SK-N-MC (cell line): ENCODE results near the gene SEMA6D.

Experiments used
- DNase-seq: peaks from one replicate; pipeline ENCODE4 v3.0.0-alpha.2; 2011; ENCODE audit warnings: low read depth, low spot score
- H3K27ac ChIP-seq: fragments of 200-600 bp; sonication (generic); 2 replicates; pipeline ENCODE4 v1.5.1; 2016; ENCODE audit warnings: mixed run types
- H3K36me3 ChIP-seq: fragments of 200-600 bp; sonication (generic); 2 replicates; pipeline ENCODE4 v1.6.1; 2017; ENCODE audit warnings: antibody characterized with exemption, low read length, mixed read lengths; ENCODE audit not compliant: insufficient read depth
- H3K4me3 ChIP-seq: fragments of 200-600 bp; sonication (generic); 2 replicates; pipeline ENCODE4 v1.5.1; 2016
- H3K9ac ChIP-seq: fragments of 200-600 bp; sonication (generic); 2 replicates; pipeline ENCODE4 v1.8.0; 2017; ENCODE audit warnings: mixed run types, mixed read lengths; ENCODE audit not compliant: insufficient read length
- H3K9me3 ChIP-seq: fragments of 200-600 bp; sonication (generic); 2 replicates; pipeline ENCODE4 v1.6.1; 2017; ENCODE audit warnings: low read depth, mild to moderate bottlenecking, antibody characterized with exemption, low read length, moderate library complexity, mixed read lengths
- EZH2 ChIP-seq: fragments of 200-600 bp; sonication (generic); IDR thresholded peaks from one replicate; pipeline ENCODE4 v1.6.1; 2017; ENCODE audit warnings: antibody characterized with exemption
- FOXP2 ChIP-seq: optimal IDR thresholded peaks from 2 replicates; pipeline ENCODE3; 2011; ENCODE audit warnings: mild to moderate bottlenecking, moderate library complexity; ENCODE audit not compliant: insufficient read depth; ENCODE audit errors: extremely low read length, control extremely low read depth
- POLR2AphosphoS5 ChIP-seq: IDR thresholded peaks from 2 replicates; pipeline ENCODE4 v1.6.1; 2012; ENCODE audit warnings: mild to moderate bottlenecking, low read depth, low read length, borderline replicate concordance

Gene SEMA6D

DNA sequence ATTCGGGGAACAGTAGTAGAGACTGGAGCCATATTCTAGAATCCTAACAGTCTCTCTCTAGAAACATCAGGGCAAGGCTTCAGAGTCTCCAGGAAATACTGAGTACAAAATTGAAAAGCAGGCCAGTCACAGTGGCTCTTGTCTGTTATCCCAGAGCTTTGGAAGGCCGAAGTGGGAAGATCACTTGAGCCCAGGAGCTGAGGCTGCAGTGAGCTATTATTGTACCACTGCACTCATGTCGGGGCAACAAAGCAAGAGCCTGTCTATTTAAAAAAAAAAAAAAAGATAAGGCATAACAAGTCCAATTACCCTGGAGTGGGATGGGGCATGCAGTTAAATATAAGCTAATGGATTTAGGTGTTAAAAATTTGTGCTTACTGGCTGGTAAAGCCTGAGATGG lies 79.0 kb downstream of the SEMA6D start:
- H3K27ac ChIP-seq = no peak overlapping the region
- no peaks in the 10 kb centered on the region for H3K9me3 ChIP-seq
- no peak overlapping the region for H3K4me3 ChIP-seq
- no peak for DNase-seq
- H3K36me3 ChIP-seq = no peaks in the 10 kb centered on the region
- TF ChIP-seq FOXP2 (no peak), POLR2AphosphoS5 (no peak), EZH2 (no peak)
- no peak overlapping the region for H3K9ac ChIP-seq

DNA sequence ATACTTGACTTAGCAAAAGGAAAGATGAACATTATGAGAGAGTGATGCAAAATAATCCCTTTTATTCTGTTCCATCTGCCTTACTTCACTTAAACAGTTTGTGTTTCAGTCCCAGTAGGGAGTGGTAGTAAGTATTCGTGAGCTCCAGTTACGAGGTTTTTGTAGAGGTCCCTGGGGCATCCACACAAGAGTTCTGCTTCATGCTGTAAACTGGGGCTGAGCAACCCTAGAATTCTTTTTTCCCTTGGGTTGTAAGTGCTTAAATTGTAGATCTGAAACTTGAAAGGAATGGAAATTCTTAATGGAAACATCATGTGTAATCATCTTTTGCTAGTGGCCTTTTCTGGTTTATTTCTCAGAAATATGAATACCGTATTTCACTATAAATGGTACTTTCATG lies 79.5 kb downstream of the SEMA6D start:
- H3K27ac ChIP-seq = no peak overlapping the region
- TF ChIP-seq FOXP2 (no peak), EZH2 (no peak), POLR2AphosphoS5 (no peak)
- H3K9me3 ChIP-seq = no peaks in the 10 kb centered on the region
- no peak overlapping the region for H3K4me3 ChIP-seq
- no peak overlapping the region for H3K9ac ChIP-seq
- no peak for DNase-seq
- H3K36me3 ChIP-seq = no peaks in the 10 kb centered on the region

DNA sequence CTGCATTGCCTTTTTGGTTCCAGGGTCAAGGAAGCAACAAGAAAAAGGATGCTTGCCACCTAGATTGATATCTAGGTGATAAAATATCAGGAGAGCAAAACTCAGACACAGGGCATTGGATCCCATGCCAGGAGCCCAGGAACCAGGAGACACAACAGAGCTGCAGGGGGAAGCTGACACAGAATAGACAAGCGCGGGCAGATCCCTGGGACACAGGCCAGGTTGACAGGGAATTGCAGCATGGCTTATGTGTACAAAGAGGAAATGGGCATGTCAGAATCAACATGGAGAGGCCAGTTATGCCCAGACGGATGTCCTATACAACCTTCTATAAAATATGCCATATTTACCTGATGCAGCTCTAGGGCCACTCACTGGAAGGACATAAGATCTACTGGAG lies 84.2 kb downstream of the SEMA6D start:
- DNase-seq = no peak
- H3K27ac ChIP-seq = no peak overlapping the region
- no peak overlapping the region for H3K9ac ChIP-seq
- H3K36me3 ChIP-seq = no peaks in the 10 kb centered on the region
- no peak overlapping the region for H3K4me3 ChIP-seq
- no peaks in the 10 kb centered on the region for H3K9me3 ChIP-seq
- no peak for TF ChIP-seq EZH2
- TF ChIP-seq FOXP2 = no peak
- TF ChIP-seq POLR2AphosphoS5 = no peak

DNA sequence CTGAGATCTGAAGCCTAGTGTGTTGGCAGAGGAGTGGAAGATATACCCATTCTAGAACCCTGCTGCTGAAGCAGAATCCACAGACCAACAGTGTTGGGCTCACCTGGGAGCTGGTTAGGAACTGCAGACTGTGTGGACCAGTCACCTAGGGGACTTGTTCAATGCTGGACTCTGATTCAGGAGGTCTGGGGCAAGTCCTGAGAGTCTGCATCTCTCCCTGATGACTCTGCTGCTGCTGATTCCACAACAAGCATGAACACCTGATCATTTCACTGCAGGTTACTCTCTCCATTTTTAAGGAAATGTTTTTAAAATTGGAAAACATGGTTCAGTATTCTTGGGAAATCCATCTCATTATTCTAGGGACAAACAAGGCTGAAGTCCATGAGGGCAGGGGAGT lies 84.9 kb downstream of the SEMA6D start:
- Histone ChIP-seq H3K9me3 (no peaks in the 10 kb centered on the region), H3K4me3 (no peak overlapping the region), H3K36me3 (no peaks in the 10 kb centered on the region), H3K27ac (no peak overlapping the region), H3K9ac (no peak overlapping the region)
- TF ChIP-seq EZH2 (no peak), FOXP2 (no peak), POLR2AphosphoS5 (no peak)
- DNase-seq = no peak

DNA sequence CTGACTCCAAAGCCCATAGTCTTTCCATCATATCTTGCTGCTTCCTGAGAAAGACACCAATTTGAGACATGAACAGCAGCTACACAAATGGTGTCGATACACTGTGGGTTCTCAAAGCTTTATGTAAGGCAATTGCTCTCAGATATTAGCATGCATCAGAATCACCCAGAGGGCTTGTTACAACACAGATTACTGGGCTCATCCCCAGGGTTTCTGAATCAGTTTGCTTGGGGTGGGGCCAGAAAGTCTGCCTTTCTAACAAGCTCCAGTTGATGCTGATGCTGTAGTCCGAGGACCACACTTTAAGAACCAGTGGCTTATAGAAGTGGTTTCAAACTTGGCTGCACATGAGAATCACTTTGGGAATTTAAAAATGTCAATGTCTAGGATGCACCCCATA lies 86.5 kb downstream of the SEMA6D start:
- TF ChIP-seq POLR2AphosphoS5 (no peak), EZH2 (no peak)
- Histone ChIP-seq H3K4me3 (no peak overlapping the region), H3K9me3 (no peaks in the 10 kb centered on the region), H3K9ac (no peak overlapping the region), H3K27ac (no peak overlapping the region), H3K36me3 (no peaks in the 10 kb centered on the region)
- no peak for DNase-seq

DNA sequence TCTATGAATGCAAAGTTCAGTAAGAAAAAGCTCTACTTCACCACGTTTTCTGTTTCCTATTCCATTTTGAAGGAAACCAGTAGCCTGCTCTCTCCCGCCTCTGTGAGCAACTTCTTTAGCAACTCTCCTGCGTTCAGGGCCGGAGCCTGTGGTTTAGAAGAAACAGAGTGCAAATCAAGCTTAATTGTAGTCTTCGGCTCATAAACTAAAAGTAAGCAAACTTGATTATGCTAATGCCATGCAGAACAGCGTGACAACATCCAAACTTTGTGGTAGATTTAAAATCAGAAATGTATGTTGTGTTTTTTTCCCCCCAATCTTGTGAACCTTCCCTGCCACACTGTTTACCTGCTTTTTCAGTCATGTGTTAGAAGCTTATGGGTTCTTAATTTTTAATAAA lies 87.4 kb downstream of the SEMA6D start:
- Histone ChIP-seq H3K27ac (no peak overlapping the region), H3K36me3 (no peaks in the 10 kb centered on the region), H3K4me3 (no peak overlapping the region), H3K9me3 (no peaks in the 10 kb centered on the region), H3K9ac (no peak overlapping the region)
- TF ChIP-seq POLR2AphosphoS5 (no peak), FOXP2 (peak; percentile 58)
- DNase-seq = no peak

DNA sequence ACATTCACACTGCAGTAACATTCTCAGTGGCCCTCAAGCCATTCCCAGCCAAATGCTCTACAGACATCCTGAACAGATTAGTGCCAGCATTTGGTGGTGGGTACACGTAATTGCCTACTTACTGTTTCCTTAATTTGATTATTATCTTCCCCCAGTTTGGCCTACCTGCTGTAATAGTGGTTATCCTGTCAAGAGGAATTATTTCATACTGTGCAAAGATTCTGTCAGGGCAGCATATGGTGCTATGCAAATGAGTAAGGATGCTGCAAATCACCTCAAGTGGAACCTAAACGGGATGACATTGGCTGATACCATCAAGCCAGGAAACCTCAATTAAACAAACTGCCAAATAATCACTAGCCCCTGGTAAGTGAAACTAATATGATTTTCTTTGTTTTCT lies 88.7 kb downstream of the SEMA6D start:
- H3K36me3 ChIP-seq = no peaks in the 10 kb centered on the region
- H3K9me3 ChIP-seq = no peaks in the 10 kb centered on the region
- no peak overlapping the region for H3K4me3 ChIP-seq
- DNase-seq = no peak
- H3K27ac ChIP-seq = no peak overlapping the region
- TF ChIP-seq POLR2AphosphoS5 (no peak), FOXP2 (no peak), EZH2 (no peak)
- no peak overlapping the region for H3K9ac ChIP-seq

DNA sequence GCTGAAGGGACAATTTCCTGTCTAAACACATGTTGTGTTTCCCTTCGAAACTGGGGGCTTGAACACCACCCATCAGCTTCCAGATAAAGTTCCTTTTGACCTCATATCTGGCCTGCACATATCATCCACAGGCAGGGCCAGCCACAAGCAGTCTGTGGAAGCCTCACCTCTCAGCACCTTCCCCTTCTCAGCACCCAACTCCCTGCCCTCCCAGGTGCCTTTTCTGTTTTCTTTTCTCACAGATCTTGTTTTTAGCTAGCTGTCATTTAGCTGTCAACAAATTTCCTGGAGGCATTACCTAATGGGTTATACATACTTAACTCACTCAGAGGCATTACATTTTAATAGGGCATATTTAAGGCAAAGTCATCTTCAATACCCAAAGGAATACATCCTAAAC lies 93.9 kb downstream of the SEMA6D start:
- no peaks in the 10 kb centered on the region for H3K9me3 ChIP-seq
- H3K36me3 ChIP-seq = no peaks in the 10 kb centered on the region
- H3K27ac ChIP-seq = no peak overlapping the region
- no peak overlapping the region for H3K9ac ChIP-seq
- no peak overlapping the region for H3K4me3 ChIP-seq
- DNase-seq = no peak
- TF ChIP-seq FOXP2 (no peak), EZH2 (no peak), POLR2AphosphoS5 (no peak)

DNA sequence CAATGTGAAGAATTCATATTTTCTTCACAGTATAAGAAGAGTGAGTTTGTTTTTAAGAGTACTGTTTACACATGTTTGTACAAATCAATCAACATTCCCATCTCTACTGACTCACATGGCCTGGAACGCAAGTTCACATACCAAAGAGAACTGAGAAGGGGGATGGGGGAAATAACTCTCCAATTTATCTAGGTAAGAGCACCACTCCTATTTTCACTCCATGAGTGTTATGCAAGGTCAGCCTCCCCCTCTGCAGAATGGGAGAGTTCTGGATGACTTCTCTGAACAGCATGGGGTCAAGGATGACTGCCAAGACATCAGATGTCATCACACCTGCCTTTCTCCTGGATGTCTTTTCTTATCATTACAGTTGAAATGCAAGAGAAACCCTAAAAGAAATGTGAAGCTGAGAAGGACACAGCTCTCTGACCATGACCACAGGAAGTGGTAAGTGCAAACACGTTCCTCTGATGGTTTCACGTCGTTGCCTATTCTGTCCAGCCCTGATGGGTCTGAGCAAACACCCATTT lies 95.2 kb downstream of the SEMA6D start:
- Histone ChIP-seq H3K9me3 (no peaks in the 10 kb centered on the region), H3K27ac (no peak overlapping the region), H3K36me3 (no peaks in the 10 kb centered on the region), H3K4me3 (no peak overlapping the region), H3K9ac (no peak overlapping the region)
- DNase-seq = no peak
- no peak for TF ChIP-seq EZH2
- TF ChIP-seq POLR2AphosphoS5 = no peak

DNA sequence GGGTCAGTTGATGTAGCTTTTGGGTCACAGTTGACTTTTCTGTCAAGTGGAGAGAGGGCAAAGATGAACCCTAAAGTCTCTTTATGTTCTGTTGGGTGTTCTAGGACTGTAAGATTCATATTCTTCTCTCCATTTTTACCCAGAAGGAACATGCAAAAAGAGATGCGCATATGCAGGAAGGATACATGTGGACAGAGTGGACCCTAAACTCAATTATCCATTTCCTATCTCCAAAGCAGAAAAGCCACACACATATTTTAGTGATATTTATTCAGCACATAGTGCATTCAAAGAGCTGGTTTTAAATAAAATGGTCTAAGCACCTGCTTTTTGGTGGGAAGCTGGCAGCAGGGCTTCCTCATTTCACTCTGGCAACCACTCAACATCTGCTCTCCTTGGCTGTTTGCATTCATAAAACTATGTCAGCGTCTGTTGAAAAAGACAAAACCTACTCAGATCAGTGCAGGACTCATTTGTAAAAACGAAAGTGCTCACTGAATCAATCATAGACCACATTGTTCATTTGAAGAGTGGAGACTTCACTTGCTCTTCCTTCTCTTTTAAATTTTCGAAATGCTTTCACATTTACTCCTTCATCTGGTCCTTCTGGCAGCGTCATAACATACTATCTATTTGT lies 96.6 kb downstream of the SEMA6D start:
- Histone ChIP-seq H3K27ac (no peak overlapping the region), H3K9ac (no peak overlapping the region), H3K4me3 (no peak overlapping the region), H3K9me3 (no peaks in the 10 kb centered on the region), H3K36me3 (no peaks in the 10 kb centered on the region)
- no peak for DNase-seq
- TF ChIP-seq EZH2 (no peak), POLR2AphosphoS5 (no peak), FOXP2 (no peak)
